IPS-NIHi7 (cell line): ENCODE results near the gene GAS6.

ENCODE experiments used
- DNase-seq: peaks from one replicate; pipeline ENCODE4 v3.0.0; 2012; ENCODE audit warnings: mixed read lengths; ENCODE audit errors: extremely low spot score

Gene GAS6

GRCh38 chr13:113887700-113888201 lies 23.9 kb upstream of the GAS6 start:
- no peak for DNase-seq

GRCh38 chr13:113886561-113887112 lies 22.8 kb upstream of the GAS6 start:
- DNase-seq = no peak

- no peak for DNase-seq
Measured at GRCh38 chr13:113884821-113885220, 20.9 kb upstream of the GAS6 start.

- no peak for DNase-seq
Measured at GRCh38 chr13:113883921-113884804, 20.3 kb upstream of the GAS6 start.

- DNase-seq = no peak
Measured at GRCh38 chr13:113883314-113883811, 19.5 kb upstream of the GAS6 start.

GRCh38 chr13:113882716-113883115 lies 18.8 kb upstream of the GAS6 start:
- DNase-seq = no peak

GRCh38 chr13:113882267-113882630 lies 18.4 kb upstream of the GAS6 start:
- DNase-seq = no peak

GRCh38 chr13:113881614-113882266 lies 17.9 kb upstream of the GAS6 start:
- DNase-seq = no peak

GRCh38 chr13:113880651-113881611 lies 17.1 kb upstream of the GAS6 start:
- DNase-seq = peak; percentile 6

- peak; percentile 3 for DNase-seq
Measured at GRCh38 chr13:113879494-113880360, 15.9 kb upstream of the GAS6 start.

GRCh38 chr13:113879017-113879416 lies 15.1 kb upstream of the GAS6 start:
- peak; percentile 3 for DNase-seq

GRCh38 chr13:113877149-113877990 lies 13.5 kb upstream of the GAS6 start:
- DNase-seq = peak; percentile 5

GRCh38 chr13:113876346-113877148 lies 12.7 kb upstream of the GAS6 start:
- peak; percentile 1 for DNase-seq

GRCh38 chr13:113875837-113876281 lies 12.0 kb upstream of the GAS6 start:
- DNase-seq = no peak

GRCh38 chr13:113875429-113875815 lies 11.5 kb upstream of the GAS6 start:
- DNase-seq = no peak

- no peak for DNase-seq
Measured at GRCh38 chr13:113874579-113875428, 10.9 kb upstream of the GAS6 start.

- no peak for DNase-seq
Measured at GRCh38 chr13:113874177-113874576, 10.3 kb upstream of the GAS6 start.

- DNase-seq = no peak
Measured at GRCh38 chr13:113869263-113869662, 5.4 kb upstream of the GAS6 start.
